ENCODE results near the gene SPRYD3. TPM values are rescaled to one million over a fixed set of nuclear protein-coding genes. Genes with fewer than 3 reads are reported as not detected.
A peak's percentile ranks its signal among the peaks of the same experiment; 100 is the strongest.

SPRYD3 gene
- total RNA-seq, 3 donors from 2014 or later, result 31.8 to 45.8 (median 36.3) TPM

- peaks cover 16 to 18% of the 10 kb centered on the region in 2 donors for H3K4me1 ChIP-seq
- intact Hi-C loops (cut with DNase I; ENCODE audit: low total_unique reads), result no loop called here
- no peaks in the 10 kb centered on the region for H3K9me3 ChIP-seq
- H3K4me3 ChIP-seq, result no peak overlapping the region
- H3K36me3 ChIP-seq, result no peaks in the 10 kb centered on the region
- TF ChIP-seq, protein P1, sequence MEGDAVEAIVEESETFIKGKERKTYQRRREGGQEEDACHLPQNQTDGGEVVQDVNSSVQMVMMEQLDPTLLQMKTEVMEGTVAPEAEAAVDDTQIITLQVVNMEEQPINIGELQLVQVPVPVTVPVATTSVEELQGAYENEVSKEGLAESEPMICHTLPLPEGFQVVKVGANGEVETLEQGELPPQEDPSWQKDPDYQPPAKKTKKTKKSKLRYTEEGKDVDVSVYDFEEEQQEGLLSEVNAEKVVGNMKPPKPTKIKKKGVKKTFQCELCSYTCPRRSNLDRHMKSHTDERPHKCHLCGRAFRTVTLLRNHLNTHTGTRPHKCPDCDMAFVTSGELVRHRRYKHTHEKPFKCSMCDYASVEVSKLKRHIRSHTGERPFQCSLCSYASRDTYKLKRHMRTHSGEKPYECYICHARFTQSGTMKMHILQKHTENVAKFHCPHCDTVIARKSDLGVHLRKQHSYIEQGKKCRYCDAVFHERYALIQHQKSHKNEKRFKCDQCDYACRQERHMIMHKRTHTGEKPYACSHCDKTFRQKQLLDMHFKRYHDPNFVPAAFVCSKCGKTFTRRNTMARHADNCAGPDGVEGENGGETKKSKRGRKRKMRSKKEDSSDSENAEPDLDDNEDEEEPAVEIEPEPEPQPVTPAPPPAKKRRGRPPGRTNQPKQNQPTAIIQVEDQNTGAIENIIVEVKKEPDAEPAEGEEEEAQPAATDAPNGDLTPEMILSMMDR (IDR thresholded peaks at IDR 0.05), result no peak
- TF ChIP-seq POLR2A (IDR thresholded peaks at IDR 0.05) (no peak), POLR2AphosphoS5 (IDR thresholded peaks at IDR 0.05) (no peak)
- H3K27ac ChIP-seq, result peak overlapping the region; percentile 42 to 89
- peak in 1 of 2 donors; percentile 16 for DNase-seq (ENCODE audit: low spot score in 2 of 2)
- H3K27me3 ChIP-seq, result no peaks in the 10 kb centered on the region
Measured at GRCh38 chr12:53058674-53059433, 20.3 kb downstream of the SPRYD3 start.

- H3K4me1 ChIP-seq, result peaks cover 24% of the 10 kb centered on the region in 2 donors
- H3K9me3 ChIP-seq, result no peaks in the 10 kb centered on the region
- H3K36me3 ChIP-seq, result no peaks in the 10 kb centered on the region
Measured at GRCh38 chr12:53057816-53058500, 21.2 kb downstream of the SPRYD3 start.

DNA sequence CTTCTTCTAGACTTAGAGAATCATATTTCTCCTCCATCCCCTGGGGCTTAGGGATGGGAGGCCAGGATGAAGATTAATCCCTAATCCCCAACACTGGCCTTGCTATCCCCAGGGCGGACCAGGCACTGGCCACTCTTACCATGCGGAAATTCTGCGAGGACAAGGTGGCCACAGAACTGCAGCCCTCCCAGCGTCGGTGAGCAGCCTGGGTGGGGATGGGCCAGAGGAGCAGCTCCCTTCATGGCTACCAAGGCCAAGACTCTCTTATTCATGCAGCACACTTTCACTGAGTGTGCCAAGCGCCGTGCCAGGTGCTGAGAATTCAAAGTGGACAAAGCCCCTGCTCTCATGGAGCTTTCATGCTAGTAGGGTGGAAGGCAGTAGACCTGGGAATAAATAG is 22.3 kb downstream of the SPRYD3 start:
- DNase-seq (ENCODE audit: low spot score in 2 of 2), result no peak
- no peak for TF ChIP-seq POLR2A (IDR thresholded peaks at IDR 0.05)
- no peak for TF ChIP-seq POLR2AphosphoS5 (IDR thresholded peaks at IDR 0.05)
- TF ChIP-seq, protein P1 (IDR thresholded peaks at IDR 0.05), result no peak
- intact Hi-C loops (cut with DNase I; ENCODE audit: low total_unique reads), result no loop called here
- no peaks in the 10 kb centered on the region for H3K9me3 ChIP-seq
- H3K4me3 ChIP-seq, result no peak overlapping the region
- H3K27me3 ChIP-seq, result no peaks in the 10 kb centered on the region
- H3K4me1 ChIP-seq, result peaks cover 19 to 33% of the 10 kb centered on the region in 2 donors
- peak overlapping the region in 1 of 2 donors; percentile 52 for H3K27ac ChIP-seq
- no peaks in the 10 kb centered on the region for H3K36me3 ChIP-seq

More at GRCh38 chr12:53057816-53058500, 21.2 kb downstream of the SPRYD3 start:
- Histone ChIP-seq H3K27me3 (no peaks in the 10 kb centered on the region), H3K27ac (peak overlapping the region; percentile 33 to 89), H3K4me3 (no peak overlapping the region)
- TF ChIP-seq POLR2A (IDR thresholded peaks at IDR 0.05) (no peak), POLR2AphosphoS5 (IDR thresholded peaks at IDR 0.05) (no peak)
- TF ChIP-seq, protein P1 (IDR thresholded peaks at IDR 0.05), result no peak
- no peak for DNase-seq (ENCODE audit: low spot score in 2 of 2)
- intact Hi-C loops (cut with DNase I; ENCODE audit: low total_unique reads), result no loop called here

GRCh38 chr12:53056296-53056695 is 22.9 kb downstream of the SPRYD3 start:
- Histone ChIP-seq H3K4me1 (peaks cover 17 to 33% of the 10 kb centered on the region in 2 donors), H3K4me3 (no peak overlapping the region), H3K27me3 (no peaks in the 10 kb centered on the region), H3K36me3 (no peaks in the 10 kb centered on the region), H3K9me3 (no peaks in the 10 kb centered on the region), H3K27ac (peak overlapping the region in 1 of 2 donors; percentile 44)
- TF ChIP-seq, protein P1 (IDR thresholded peaks at IDR 0.05), result no peak
- no peak for TF ChIP-seq POLR2A (IDR thresholded peaks at IDR 0.05)
- intact Hi-C loops (cut with DNase I; ENCODE audit: low total_unique reads), result no loop called here
- no peak for DNase-seq (ENCODE audit: low spot score in 2 of 2)
